ENCODE data around the gene MSANTD3. TPM values are rescaled to one million over a fixed set of nuclear protein-coding genes. Genes with fewer than 3 reads are reported as not detected.

MSANTD3 gene
- total RNA-seq, 1 experiment from 2014 or later, result 52.9 TPM

GRCh38 chr9:100425758-100426157, 1.2 kb upstream of the MSANTD3 start:
- ChIA-PET POLR2A (ENCODE audit: low non-redundant PET) (no interaction called here), CTCF (no interaction called here)
- TF ChIP-seq EZH2 (IDR thresholded peaks at IDR 0.05; ENCODE audit: borderline replicate concordance, low read depth, low read length, poor library complexity, severe bottlenecking), result no peak
- TF ChIP-seq, protein P1, sequence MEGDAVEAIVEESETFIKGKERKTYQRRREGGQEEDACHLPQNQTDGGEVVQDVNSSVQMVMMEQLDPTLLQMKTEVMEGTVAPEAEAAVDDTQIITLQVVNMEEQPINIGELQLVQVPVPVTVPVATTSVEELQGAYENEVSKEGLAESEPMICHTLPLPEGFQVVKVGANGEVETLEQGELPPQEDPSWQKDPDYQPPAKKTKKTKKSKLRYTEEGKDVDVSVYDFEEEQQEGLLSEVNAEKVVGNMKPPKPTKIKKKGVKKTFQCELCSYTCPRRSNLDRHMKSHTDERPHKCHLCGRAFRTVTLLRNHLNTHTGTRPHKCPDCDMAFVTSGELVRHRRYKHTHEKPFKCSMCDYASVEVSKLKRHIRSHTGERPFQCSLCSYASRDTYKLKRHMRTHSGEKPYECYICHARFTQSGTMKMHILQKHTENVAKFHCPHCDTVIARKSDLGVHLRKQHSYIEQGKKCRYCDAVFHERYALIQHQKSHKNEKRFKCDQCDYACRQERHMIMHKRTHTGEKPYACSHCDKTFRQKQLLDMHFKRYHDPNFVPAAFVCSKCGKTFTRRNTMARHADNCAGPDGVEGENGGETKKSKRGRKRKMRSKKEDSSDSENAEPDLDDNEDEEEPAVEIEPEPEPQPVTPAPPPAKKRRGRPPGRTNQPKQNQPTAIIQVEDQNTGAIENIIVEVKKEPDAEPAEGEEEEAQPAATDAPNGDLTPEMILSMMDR (conservative IDR thresholded peaks at IDR 0.05; ENCODE audit: low read depth, low read length), result no peak
- H3K4me3 ChIP-seq (ENCODE audit: low read depth, low read length, poor library complexity, severe bottlenecking), result peak overlapping the region; percentile 80
- H3K9me3 ChIP-seq (ENCODE audit: low read depth, low read length, poor library complexity, severe bottlenecking), result no peaks in the 10 kb centered on the region
- BruUV-seq (replicated peaks), result no TSS peak
- intact Hi-C loops (cut with micrococcal nuclease; ENCODE audit: unreplicated experiment), result no loop called here
- peaks cover 14% of the 10 kb centered on the region for H3K4me1 ChIP-seq (ENCODE audit: insufficient read depth, low read length, poor library complexity, severe bottlenecking)
- H3K36me3 ChIP-seq (ENCODE audit: insufficient read depth, low read length, poor library complexity, severe bottlenecking), result no peaks in the 10 kb centered on the region
- H3K27me3 ChIP-seq (replicated peaks; ENCODE audit: insufficient read depth, low read depth, low read length, poor library complexity), result no peaks in the 10 kb centered on the region
- no peak overlapping the region for H3K27ac ChIP-seq (ENCODE audit: low read depth, low read length, poor library complexity, severe bottlenecking)
- no peak for DNase-seq (ENCODE audit: low spot score)

DNA sequence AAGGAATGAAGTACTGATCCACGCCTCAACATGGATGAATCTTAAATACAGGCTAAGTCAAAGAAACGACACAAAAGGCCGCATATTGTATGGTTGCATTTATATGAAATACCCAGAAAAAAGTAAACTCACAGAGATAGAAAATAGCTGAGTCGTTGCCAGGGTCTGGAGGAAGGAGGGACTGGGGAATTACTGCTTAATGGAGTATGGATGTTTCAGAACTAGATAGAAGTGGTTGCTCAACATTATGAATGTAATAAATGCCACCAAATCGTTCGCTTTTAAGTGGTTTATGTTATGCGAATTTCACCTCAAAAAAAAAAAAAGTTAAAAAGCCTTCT, 784 bp upstream of the MSANTD3 start:
- DNase-seq (ENCODE audit: low spot score), result no peak
- BruUV-seq (replicated peaks), result no TSS peak
- POLR2A ChIA-PET (ENCODE audit: low non-redundant PET), result no interaction called here
- Histone ChIP-seq H3K36me3 (ENCODE audit: insufficient read depth, low read length, poor library complexity, severe bottlenecking) (no peaks in the 10 kb centered on the region), H3K27ac (ENCODE audit: low read depth, low read length, poor library complexity, severe bottlenecking) (peak overlapping the region; percentile 84), H3K4me1 (ENCODE audit: insufficient read depth, low read length, poor library complexity, severe bottlenecking) (peaks cover 14% of the 10 kb centered on the region), H3K27me3 (replicated peaks; ENCODE audit: insufficient read depth, low read depth, low read length, poor library complexity) (no peaks in the 10 kb centered on the region), H3K9me3 (ENCODE audit: low read depth, low read length, poor library complexity, severe bottlenecking) (no peaks in the 10 kb centered on the region), H3K4me3 (ENCODE audit: low read depth, low read length, poor library complexity, severe bottlenecking) (peak overlapping the region; percentile 80)
- TF ChIP-seq, protein P1 (conservative IDR thresholded peaks at IDR 0.05; ENCODE audit: low read depth, low read length), result no peak
- TF ChIP-seq EZH2 (IDR thresholded peaks at IDR 0.05; ENCODE audit: borderline replicate concordance, low read depth, low read length, poor library complexity, severe bottlenecking), result no peak
- CTCF ChIA-PET, result interaction anchor here (0.6 kb wide), 1 partner anchor 1882 kb away, joined by 4 read pairs; no protein-coding TSS in a partner anchor
- intact Hi-C loops (cut with micrococcal nuclease; ENCODE audit: unreplicated experiment), result no loop called here

DNA sequence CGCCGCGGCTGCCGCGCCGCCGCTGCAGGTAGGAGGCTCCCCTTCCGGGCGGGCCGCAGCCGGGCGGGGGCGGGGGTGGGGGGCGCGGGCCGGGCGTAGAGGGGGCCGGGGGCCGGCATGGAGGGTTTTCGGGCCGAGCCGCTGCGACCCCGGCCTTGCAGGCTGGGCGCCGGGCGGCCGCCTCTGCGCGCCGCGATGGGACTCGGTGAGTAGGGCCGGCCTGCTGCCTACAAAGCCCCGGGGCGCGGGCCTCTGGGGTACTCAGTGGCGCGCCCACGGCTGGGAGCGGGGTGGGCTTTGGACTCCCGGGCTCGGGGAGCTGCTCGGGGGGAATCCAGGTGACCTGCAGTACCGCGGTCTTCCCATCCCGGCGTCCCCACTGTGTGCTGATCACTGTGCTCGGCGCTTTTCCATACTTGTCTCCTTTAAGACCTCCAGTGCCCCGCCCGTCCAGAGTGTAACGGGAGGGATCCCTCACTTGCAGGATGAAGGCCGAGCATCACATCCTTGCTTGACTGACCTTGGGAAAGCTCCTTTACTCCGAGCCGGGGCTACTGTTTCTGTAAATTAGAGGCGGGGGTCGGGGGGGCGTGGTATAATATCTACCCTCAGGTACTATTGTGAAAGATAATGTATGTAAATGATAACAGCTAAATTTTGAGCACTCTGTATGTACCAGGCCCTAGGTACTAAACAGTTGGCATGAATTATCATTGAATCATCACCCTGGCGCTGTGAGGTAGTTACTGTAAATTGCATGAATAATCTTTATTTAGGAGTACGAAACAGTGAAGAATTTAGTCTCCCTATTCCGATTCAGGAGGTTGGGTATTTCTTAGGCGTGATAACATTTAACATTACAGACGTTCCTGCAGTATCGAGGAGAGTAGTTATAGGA, 672 bp downstream of the MSANTD3 start:
- peak overlapping the region; percentile 67 for H3K27ac ChIP-seq (ENCODE audit: low read depth, low read length, poor library complexity, severe bottlenecking)
- TF ChIP-seq, protein P1 (conservative IDR thresholded peaks at IDR 0.05; ENCODE audit: low read depth, low read length), result no peak
- TF ChIP-seq EZH2 (IDR thresholded peaks at IDR 0.05; ENCODE audit: borderline replicate concordance, low read depth, low read length, poor library complexity, severe bottlenecking), result no peak
- H3K36me3 ChIP-seq (ENCODE audit: insufficient read depth, low read length, poor library complexity, severe bottlenecking), result no peaks in the 10 kb centered on the region
- BruUV-seq (replicated peaks), result TSS peak; percentile 54
- ChIA-PET CTCF (no interaction called here), POLR2A (ENCODE audit: low non-redundant PET) (no interaction called here)
- peaks cover 14% of the 10 kb centered on the region for H3K4me1 ChIP-seq (ENCODE audit: insufficient read depth, low read length, poor library complexity, severe bottlenecking)
- intact Hi-C loops (cut with micrococcal nuclease; ENCODE audit: unreplicated experiment), result no loop called here
- H3K9me3 ChIP-seq (ENCODE audit: low read depth, low read length, poor library complexity, severe bottlenecking), result no peaks in the 10 kb centered on the region
- no peaks in the 10 kb centered on the region for H3K27me3 ChIP-seq (replicated peaks; ENCODE audit: insufficient read depth, low read depth, low read length, poor library complexity)
- DNase-seq (ENCODE audit: low spot score), result peak; percentile 73
- H3K4me3 ChIP-seq (ENCODE audit: low read depth, low read length, poor library complexity, severe bottlenecking), result peak overlapping the region; percentile 57

Measured in A673 (cell line).